ENCODE results near the gene NCOA4. TPM values are rescaled to one million over a fixed set of nuclear protein-coding genes. Genes with fewer than 3 reads are reported as not detected.
"Not testable (repeated sequence)": the region's sequence is repeated elsewhere in the genome, so short reads cannot be mapped to it uniquely, and the experiment has no call there.

Gene NCOA4
- total RNA-seq, 1 donor from 2014 or later: 187 TPM

- ATAC-seq: no peak
These were observed 25.3 kb upstream of the NCOA4 start for GRCh38 chr10:46055771-46056170.

GRCh38 chr10:46053534-46054434 lies 23.4 kb upstream of the NCOA4 start:
- Histone ChIP-seq H3K4me3 (no peak overlapping the region), H3K27ac (no peak overlapping the region), H3K4me1 (no peaks in the 10 kb centered on the region), H3K9me3 (no peaks in the 10 kb centered on the region), H3K27me3 (no peaks in the 10 kb centered on the region), H3K36me3 (no peaks in the 10 kb centered on the region)
- no peak for ATAC-seq
- intact Hi-C loops (cut with DNase I): no loop called here
- no peak for TF ChIP-seq CTCF (IDR thresholded peaks at IDR 0.05)
- DNase-seq: no peak

More at GRCh38 chr10:46055771-46056170, 25.3 kb upstream of the NCOA4 start:
- Histone ChIP-seq H3K36me3 (no peaks in the 10 kb centered on the region), H3K27me3 (no peaks in the 10 kb centered on the region), H3K27ac (no peak overlapping the region), H3K4me3 (no peak overlapping the region), H3K9me3 (no peaks in the 10 kb centered on the region), H3K4me1 (no peaks in the 10 kb centered on the region)
- DNase-seq: no peak
- intact Hi-C loops (cut with DNase I): no loop called here
- TF ChIP-seq CTCF (IDR thresholded peaks at IDR 0.05): no peak

GRCh38 chr10:46052791-46053375 lies 22.5 kb upstream of the NCOA4 start:
- H3K4me3 ChIP-seq: no peak overlapping the region
- no peaks in the 10 kb centered on the region for H3K4me1 ChIP-seq
- H3K27ac ChIP-seq: no peak overlapping the region
- intact Hi-C loops (cut with DNase I): no loop called here
- ATAC-seq: no peak
- no peaks in the 10 kb centered on the region for H3K9me3 ChIP-seq
- DNase-seq: no peak
- no peaks in the 10 kb centered on the region for H3K36me3 ChIP-seq
- H3K27me3 ChIP-seq: no peaks in the 10 kb centered on the region
- TF ChIP-seq CTCF (IDR thresholded peaks at IDR 0.05): no peak

GRCh38 chr10:46052057-46052790 lies 21.8 kb upstream of the NCOA4 start:
- ATAC-seq: peak; percentile 42
- intact Hi-C loops (cut with DNase I): no loop called here
- Histone ChIP-seq H3K27ac (no peak overlapping the region), H3K27me3 (no peaks in the 10 kb centered on the region), H3K4me3 (no peak overlapping the region), H3K9me3 (no peaks in the 10 kb centered on the region), H3K36me3 (no peaks in the 10 kb centered on the region), H3K4me1 (no peaks in the 10 kb centered on the region)
- no peak for DNase-seq
- no peak for TF ChIP-seq CTCF (IDR thresholded peaks at IDR 0.05)

GRCh38 chr10:46050941-46051623 lies 20.7 kb upstream of the NCOA4 start:
- Histone ChIP-seq H3K27me3 (no peaks in the 10 kb centered on the region), H3K36me3 (no peaks in the 10 kb centered on the region), H3K4me3 (no peak overlapping the region), H3K9me3 (no peaks in the 10 kb centered on the region), H3K27ac (no peak overlapping the region), H3K4me1 (no peaks in the 10 kb centered on the region)
- ATAC-seq (no peak), DNase-seq (no peak)
- intact Hi-C loops (cut with DNase I): no loop called here
- no peak for TF ChIP-seq CTCF (IDR thresholded peaks at IDR 0.05)

- H3K27ac ChIP-seq; H3K9me3 ChIP-seq; DNase-seq; H3K4me3 ChIP-seq; H3K36me3 ChIP-seq; ATAC-seq; H3K27me3 ChIP-seq; H3K4me1 ChIP-seq; intact Hi-C loops (cut with DNase I): not testable (repeated sequence)
These were observed 19.0 kb upstream of the NCOA4 start for GRCh38 chr10:46049497-46049831.

Data from upper lobe of right lung (tissue), 1 donor.